ENCODE results near the gene DPY19L1.
A peak's percentile ranks its signal among the peaks of the same experiment; 100 is the strongest.
"Not testable (repeated sequence)": the region's sequence is repeated elsewhere in the genome, so short reads cannot be mapped to it uniquely, and the experiment has no call there.

The DPY19L1 gene

GRCh38 chr7:35037211-35037525 is at the start of gene DPY19L1:
DPY19L1 (minus strand) TSS chr7:35037485; CDS start chr7:35037394, 91 bp downstream.
- DNase-seq: no peak

GRCh38 chr7:35079517-35079916 is 42.2 kb upstream of the DPY19L1 start:
- not testable (repeated sequence) for DNase-seq

GRCh38 chr7:35074008-35074407 is 36.7 kb upstream of the DPY19L1 start:
- not testable (repeated sequence) for DNase-seq

- DNase-seq: not testable (repeated sequence)
These were observed 35.9 kb upstream of the DPY19L1 start for GRCh38 chr7:35072950-35073827.

- DNase-seq: not testable (repeated sequence)
These were observed 31.8 kb upstream of the DPY19L1 start for GRCh38 chr7:35069084-35069483.

- DNase-seq: not testable (repeated sequence)
These were observed 28.1 kb upstream of the DPY19L1 start for GRCh38 chr7:35065382-35065781.

GRCh38 chr7:35058571-35058970 is 21.3 kb upstream of the DPY19L1 start:
- not testable (repeated sequence) for DNase-seq

- not testable (repeated sequence) for DNase-seq
These were observed 20.5 kb upstream of the DPY19L1 start for GRCh38 chr7:35057505-35058451.

- not testable (repeated sequence) for DNase-seq
These were observed 18.4 kb upstream of the DPY19L1 start for GRCh38 chr7:35055733-35056132.

GRCh38 chr7:35053488-35054175 is 16.3 kb upstream of the DPY19L1 start:
- DNase-seq: not testable (repeated sequence)

- not testable (repeated sequence) for DNase-seq
These were observed 11.1 kb upstream of the DPY19L1 start for GRCh38 chr7:35048390-35048789.

- DNase-seq: not testable (repeated sequence)
These were observed 10.6 kb upstream of the DPY19L1 start for GRCh38 chr7:35047912-35048305.

- not testable (repeated sequence) for DNase-seq
These were observed 10.1 kb upstream of the DPY19L1 start for GRCh38 chr7:35047263-35047911.

- not testable (repeated sequence) for DNase-seq
These were observed 6.0 kb upstream of the DPY19L1 start for GRCh38 chr7:35043301-35043700.

- no peak for DNase-seq
These were observed 3.6 kb upstream of the DPY19L1 start for GRCh38 chr7:35040906-35041305.

- DNase-seq: no peak
These were observed 2.1 kb upstream of the DPY19L1 start for GRCh38 chr7:35039343-35039742.

GRCh38 chr7:35038354-35038753 is 1.1 kb upstream of the DPY19L1 start:
- DNase-seq: no peak

- DNase-seq: peak; percentile 89
These were observed 449 bp upstream of the DPY19L1 start for GRCh38 chr7:35037526-35038341.

- DNase-seq: peak; percentile 36
These were observed 719 bp downstream of the DPY19L1 start for GRCh38 chr7:35036361-35037171.

- no peak for DNase-seq
These were observed 1.7 kb downstream of the DPY19L1 start for GRCh38 chr7:35035511-35035961.

Measured in stimulated activated CD4-positive, alpha-beta T cell treated with anti-CD3 and anti-CD28 coated beads, Interleukin-4, amount 100 ng/mL, for 1 hour (primary cell).